ENCODE data around the gene EFCAB12. TPM values are rescaled to one million over a fixed set of nuclear protein-coding genes. Genes with fewer than 3 reads are reported as not detected.

The EFCAB12 gene
- total RNA-seq, 3 donors from 2014 or later (not counting 1 experiment from before 2014, with no cell fraction given), result 0.94 to 3.3 (median 1.4) TPM

- Histone ChIP-seq H3K4me3 (ENCODE audit: low read length) (peak overlapping the region; percentile 74), H3K27ac (ENCODE audit: low read length) (peak overlapping the region; percentile 87), H3K9me3 (ENCODE audit: control insufficient read depth, insufficient read depth, low read length) (no peaks in the 10 kb centered on the region), H3K36me3 (ENCODE audit: control insufficient read depth, insufficient read depth, low read length) (peaks cover 10% of the 10 kb centered on the region), H3K27me3 (ENCODE audit: control insufficient read depth, insufficient read depth, low read length) (no peaks in the 10 kb centered on the region), H3K4me1 (ENCODE audit: control insufficient read depth, insufficient read depth, low read length) (peaks cover 16% of the 10 kb centered on the region)
- no peak for TF ChIP-seq CTCF (IDR thresholded peaks at IDR 0.05)
- H3K4me1 Mint-ChIP-seq, result peaks cover 48 to 55% of the 10 kb centered on the region in 2 donors
- H3K4me3 Mint-ChIP-seq, result peak overlapping the region; percentile 94
- ATAC-seq (no peak), DNase-seq (peak in 1 of 2 donors; percentile 38)
- H3K27me3 Mint-ChIP-seq (ENCODE audit: low read depth in 2 of 2), result no peaks in the 10 kb centered on the region
- intact Hi-C loops (cut with micrococcal nuclease), result loop anchor here (2.0 kb wide), 1 partner anchor 452 kb away; the partner anchor contains the start of gene TMCC1
- H3K36me3 Mint-ChIP-seq, result peaks cover 10% of the 10 kb centered on the region
- WGBS (ENCODE audit: insufficient coverage), result 75% methylated on average over 6 of the region's 9 CpGs
- H3K9me3 Mint-ChIP-seq, result no peaks in the 10 kb centered on the region
- H3K27ac Mint-ChIP-seq, result peak overlapping the region; percentile 94 to 98
Measured at GRCh38 chr3:129441215-129441614, 12.8 kb upstream of the EFCAB12 start.

GRCh38 chr3:129440618-129441190, 12.3 kb upstream of the EFCAB12 start:
- peak in 1 of 2 donors; percentile 39 for DNase-seq
- ATAC-seq, result peak in 2 of 3 donors; percentile 55 to 68
- H3K4me3 Mint-ChIP-seq, result peak overlapping the region; percentile 94
- no peaks in the 10 kb centered on the region for H3K27me3 ChIP-seq (ENCODE audit: control insufficient read depth, insufficient read depth, low read length)
- H3K4me3 ChIP-seq (ENCODE audit: low read length), result peak overlapping the region; percentile 74
- no peaks in the 10 kb centered on the region for H3K27me3 Mint-ChIP-seq (ENCODE audit: low read depth in 2 of 2)
- peak overlapping the region; percentile 87 for H3K27ac ChIP-seq (ENCODE audit: low read length)
- peak overlapping the region; percentile 94 to 98 for H3K27ac Mint-ChIP-seq
- H3K4me1 ChIP-seq (ENCODE audit: control insufficient read depth, insufficient read depth, low read length), result peaks cover 16% of the 10 kb centered on the region
- H3K36me3 Mint-ChIP-seq, result peaks cover 10% of the 10 kb centered on the region
- H3K9me3 Mint-ChIP-seq, result no peaks in the 10 kb centered on the region
- no peaks in the 10 kb centered on the region for H3K9me3 ChIP-seq (ENCODE audit: control insufficient read depth, insufficient read depth, low read length)
- intact Hi-C loops (cut with micrococcal nuclease), result loop anchor here (1.0 to 2.0 kb wide), 2 partner anchors 41 to 452 kb away; partner anchors contain the start of gene TMCC1
- WGBS (ENCODE audit: insufficient coverage), result 0% methylated on average over 8 of the region's 9 CpGs
- no peak for TF ChIP-seq CTCF (IDR thresholded peaks at IDR 0.05)
- H3K36me3 ChIP-seq (ENCODE audit: control insufficient read depth, insufficient read depth, low read length), result peaks cover 10% of the 10 kb centered on the region
- peaks cover 53 to 60% of the 10 kb centered on the region in 2 donors for H3K4me1 Mint-ChIP-seq

- DNase-seq, result peak; percentile 98 to 100
- no peak for TF ChIP-seq CTCF (IDR thresholded peaks at IDR 0.05)
- WGBS (ENCODE audit: insufficient coverage), result under 1% methylated on average over 75 of the region's 75 CpGs
- Mint-ChIP-seq H3K4me1 (peaks cover 58 to 67% of the 10 kb centered on the region in 2 donors), H3K36me3 (peaks cover 10% of the 10 kb centered on the region), H3K4me3 (peak within 1 kb of the TSS; percentile 94), H3K27ac (peak within 1 kb of the TSS; percentile 94 to 98), H3K9me3 (no peaks in the 10 kb centered on the region), H3K27me3 (ENCODE audit: low read depth in 2 of 2) (no peaks in the 10 kb centered on the region)
- Histone ChIP-seq H3K27ac (ENCODE audit: low read length) (peak within 1 kb of the TSS; percentile 87), H3K4me3 (ENCODE audit: low read length) (peak within 1 kb of the TSS; percentile 74), H3K27me3 (ENCODE audit: control insufficient read depth, insufficient read depth, low read length) (no peaks in the 10 kb centered on the region), H3K4me1 (ENCODE audit: control insufficient read depth, insufficient read depth, low read length) (peaks cover 16% of the 10 kb centered on the region), H3K9me3 (ENCODE audit: control insufficient read depth, insufficient read depth, low read length) (no peaks in the 10 kb centered on the region), H3K36me3 (ENCODE audit: control insufficient read depth, insufficient read depth, low read length) (peaks cover 13% of the 10 kb centered on the region)
- peak; percentile 83 to 95 (median 87) for ATAC-seq
- intact Hi-C loops (cut with micrococcal nuclease), result loop anchor here (1.0 to 2.0 kb wide), 3 partner anchors 12 to 453 kb away; partner anchors contain the start of genes EFCAB12 and TMCC1
Measured at GRCh38 chr3:129439817-129440617, 11.6 kb upstream of the EFCAB12 start, which contains the start of the genes IFT122 and MBD4. Gene IFT122, plus strand, starts transcription at chr3:129440224. Its CDS starts 107 bp downstream, at chr3:129440331. Gene MBD4, minus strand, starts transcription at chr3:129439948. Its CDS starts 115 bp downstream, at chr3:129439833.

Data from natural killer cell (primary cell).